Natural killer cell (primary cell): ENCODE results near the gene TMEM174. TPM values are rescaled to one million over a fixed set of nuclear protein-coding genes. Genes with fewer than 3 reads are reported as not detected.

Experiments
- ATAC-seq, 3 donors: fragments of 150-1000 bp in 2 of 3; fragments of 200-7000 bp in 1 of 3; cut with Tn5 transposase; 1 replicate in 1 of 3; 2 replicates in 2 of 3; pipeline ENCODE4 v1.10.0; 2021; ENCODE audit warnings: mild to moderate bottlenecking in 2 of 3, moderate library complexity in 2 of 3
- DNase-seq, 2 donors: peaks; one replicate each; pipeline versions ENCODE4 v3.0.0 to v3.0.0-alpha.2; 2013 to 2021; ENCODE audit warnings: mixed read lengths in 1 of 2
- H3K27ac ChIP-seq: one replicate; pipeline ENCODE4 v1.5.1; 2013; ENCODE audit warnings: mild to moderate bottlenecking, low read length
- H3K27me3 ChIP-seq: one replicate; pipeline ENCODE4 v1.6.1; 2013; ENCODE audit warnings: low read length; ENCODE audit not compliant: control insufficient read depth, insufficient read depth
- H3K36me3 ChIP-seq: one replicate; pipeline ENCODE4 v1.6.1; 2013; ENCODE audit warnings: low read length; ENCODE audit not compliant: control insufficient read depth, insufficient read depth
- H3K4me1 ChIP-seq: one replicate; pipeline ENCODE4 v1.6.1; 2013; ENCODE audit warnings: low read length; ENCODE audit not compliant: control insufficient read depth, insufficient read depth
- H3K4me3 ChIP-seq: one replicate; pipeline ENCODE4 v1.5.1; 2013; ENCODE audit warnings: low read length
- H3K9me3 ChIP-seq: one replicate; pipeline ENCODE4 v1.6.1; 2013; ENCODE audit warnings: low read length; ENCODE audit not compliant: control insufficient read depth, insufficient read depth
- H3K27ac Mint-ChIP-seq, 2 donors: one replicate each; pipeline ENCODE4 v1.8.0; 2022; ENCODE audit warnings: mild to moderate bottlenecking in 2 of 2, mixed read lengths in 2 of 2, moderate library complexity in 1 of 2
- H3K27me3 Mint-ChIP-seq, 2 donors: one replicate each; pipeline ENCODE4 v1.8.0; 2022; ENCODE audit warnings: low read depth in 2 of 2, mixed read lengths in 2 of 2
- H3K36me3 Mint-ChIP-seq: one replicate; pipeline ENCODE4 v1.8.0; 2022; ENCODE audit warnings: mixed read lengths
- H3K4me1 Mint-ChIP-seq, 2 donors: one replicate each; pipeline ENCODE4 v1.8.0; 2022; ENCODE audit warnings: mixed read lengths in 2 of 2
- H3K4me3 Mint-ChIP-seq: one replicate; pipeline ENCODE4 v1.8.0; 2022; ENCODE audit warnings: mild to moderate bottlenecking, moderate library complexity, mixed read lengths
- H3K9me3 Mint-ChIP-seq, 2 donors: one replicate each; pipeline ENCODE4 v1.8.0; 2022; ENCODE audit warnings: mixed read lengths in 2 of 2
- WGBS: methylation state at CpG from one replicate; pipeline ENCODE4 v1.1.7; 2013; ENCODE audit warnings: missing lambda C conversion rate; ENCODE audit not compliant: insufficient coverage; 5-methylcytosine and 5-hydroxymethylcytosine counted together
- intact Hi-C: fragments of 100-400 bp; cut with micrococcal nuclease; formaldehyde crosslinking; loops from one replicate; pipeline ENCODE4 v1.14.2; 2022
- total RNA-seq, 4 donors: library from RNA; stranded (reverse); fragments of 120-200 nt in 1 of 4; gene quantifications; one replicate each; pipeline versions ENCODE4 v1.2.3 to v1.2.4, GENCODE V29; 2013 to 2022
- TF ChIP-seq, protein P1 (sequence below): fragments of 200-600 bp; IDR thresholded peaks from one replicate; pipeline ENCODE4 v1.8.0; 2022; ENCODE audit warnings: antibody characterized with exemption

Gene TMEM174
- total RNA-seq, 3 donors from 2014 or later (not counting 1 experiment from before 2014, with no cell fraction given) = not detected

DNA sequence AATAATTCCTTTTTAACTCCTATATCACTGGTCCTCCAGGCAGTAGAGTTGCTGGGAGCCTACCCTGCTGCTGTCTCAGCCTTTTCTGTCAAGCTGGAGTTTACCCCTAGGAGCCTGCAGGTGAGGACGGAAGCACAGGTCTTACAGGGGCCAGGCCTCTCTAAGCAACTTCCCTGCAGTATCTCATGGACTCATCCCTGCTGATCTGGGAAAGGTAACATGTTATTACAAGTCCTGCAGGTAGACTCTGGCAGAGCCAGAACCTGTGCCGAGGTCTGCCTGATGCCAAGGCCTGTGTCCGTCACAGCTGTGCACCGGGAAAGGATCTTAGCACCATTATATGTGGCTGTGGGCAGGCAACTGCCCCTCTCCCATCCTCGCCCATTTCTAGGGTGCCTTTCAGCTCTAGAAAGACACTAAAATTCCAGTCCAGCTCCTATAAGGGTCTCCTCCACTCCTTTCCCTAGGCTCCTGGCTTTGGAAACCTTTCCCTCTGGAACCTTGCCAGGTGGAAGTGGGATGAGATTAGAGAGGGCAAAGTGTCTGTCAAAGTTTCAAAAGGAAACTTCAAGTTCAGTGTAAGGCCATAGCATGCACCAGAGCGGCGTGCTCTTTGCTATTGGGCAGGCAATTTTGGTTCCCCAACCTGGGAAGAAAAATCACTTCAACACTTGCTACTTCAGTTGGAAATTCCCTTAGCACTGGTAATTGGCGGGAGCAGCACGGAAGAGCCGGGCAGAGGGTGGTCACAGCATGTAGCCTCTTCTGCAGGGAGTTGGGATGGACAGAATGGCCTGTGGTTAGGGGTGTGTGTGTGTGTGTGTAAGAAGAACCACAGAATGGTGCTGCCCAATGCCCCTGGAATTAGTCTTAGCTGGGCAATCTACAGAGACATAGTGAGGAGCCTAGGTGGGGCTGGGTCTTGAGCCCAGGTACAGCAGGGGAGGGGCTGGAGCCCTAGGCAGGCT lies 35.1 kb upstream of the TMEM174 start:
- H3K9me3 Mint-ChIP-seq = no peaks in the 10 kb centered on the region
- peaks cover 13 to 30% of the 10 kb centered on the region in 2 donors for H3K27me3 Mint-ChIP-seq
- no peak for ATAC-seq
- no peaks in the 10 kb centered on the region for H3K36me3 Mint-ChIP-seq
- intact Hi-C loops = no loop called here
- WGBS = 91% methylated on average over 10 of the region's 10 CpGs
- TF ChIP-seq, protein P1, sequence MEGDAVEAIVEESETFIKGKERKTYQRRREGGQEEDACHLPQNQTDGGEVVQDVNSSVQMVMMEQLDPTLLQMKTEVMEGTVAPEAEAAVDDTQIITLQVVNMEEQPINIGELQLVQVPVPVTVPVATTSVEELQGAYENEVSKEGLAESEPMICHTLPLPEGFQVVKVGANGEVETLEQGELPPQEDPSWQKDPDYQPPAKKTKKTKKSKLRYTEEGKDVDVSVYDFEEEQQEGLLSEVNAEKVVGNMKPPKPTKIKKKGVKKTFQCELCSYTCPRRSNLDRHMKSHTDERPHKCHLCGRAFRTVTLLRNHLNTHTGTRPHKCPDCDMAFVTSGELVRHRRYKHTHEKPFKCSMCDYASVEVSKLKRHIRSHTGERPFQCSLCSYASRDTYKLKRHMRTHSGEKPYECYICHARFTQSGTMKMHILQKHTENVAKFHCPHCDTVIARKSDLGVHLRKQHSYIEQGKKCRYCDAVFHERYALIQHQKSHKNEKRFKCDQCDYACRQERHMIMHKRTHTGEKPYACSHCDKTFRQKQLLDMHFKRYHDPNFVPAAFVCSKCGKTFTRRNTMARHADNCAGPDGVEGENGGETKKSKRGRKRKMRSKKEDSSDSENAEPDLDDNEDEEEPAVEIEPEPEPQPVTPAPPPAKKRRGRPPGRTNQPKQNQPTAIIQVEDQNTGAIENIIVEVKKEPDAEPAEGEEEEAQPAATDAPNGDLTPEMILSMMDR = no peak
- no peaks in the 10 kb centered on the region for H3K9me3 ChIP-seq
- H3K4me3 ChIP-seq = no peak overlapping the region
- no peak overlapping the region for H3K27ac Mint-ChIP-seq
- no peak overlapping the region for H3K4me3 Mint-ChIP-seq
- no peak overlapping the region for H3K27ac ChIP-seq
- H3K4me1 Mint-ChIP-seq = peaks cover 0 to 5% of the 10 kb centered on the region in 2 donors
- no peaks in the 10 kb centered on the region for H3K36me3 ChIP-seq
- no peaks in the 10 kb centered on the region for H3K4me1 ChIP-seq
- DNase-seq = no peak
- H3K27me3 ChIP-seq = peaks cover 10% of the 10 kb centered on the region

- intact Hi-C loops = no loop called here
These were observed 33.5 kb upstream of the TMEM174 start for GRCh38 chr5:73139485-73139884.

GRCh38 chr5:73140801-73141200 lies 32.2 kb upstream of the TMEM174 start:
- no peaks in the 10 kb centered on the region for H3K36me3 Mint-ChIP-seq
- no peak overlapping the region for H3K4me3 Mint-ChIP-seq
- Histone ChIP-seq H3K27ac (no peak overlapping the region), H3K9me3 (no peaks in the 10 kb centered on the region), H3K36me3 (no peaks in the 10 kb centered on the region), H3K4me3 (no peak overlapping the region), H3K27me3 (peaks cover 4% of the 10 kb centered on the region), H3K4me1 (no peaks in the 10 kb centered on the region)
- no peak for ATAC-seq
- no peak overlapping the region for H3K27ac Mint-ChIP-seq
- WGBS = 92% methylated on average over 1 of the region's 1 CpG
- TF ChIP-seq, protein P1 = no peak
- intact Hi-C loops = no loop called here
- no peak for DNase-seq
- no peaks in the 10 kb centered on the region for H3K4me1 Mint-ChIP-seq
- H3K27me3 Mint-ChIP-seq = peaks cover 9 to 22% of the 10 kb centered on the region in 2 donors
- no peaks in the 10 kb centered on the region for H3K9me3 Mint-ChIP-seq

More at GRCh38 chr5:73139485-73139884, 33.5 kb upstream of the TMEM174 start:
- H3K9me3 Mint-ChIP-seq = no peaks in the 10 kb centered on the region
- no peaks in the 10 kb centered on the region for H3K9me3 ChIP-seq
- H3K36me3 ChIP-seq = no peaks in the 10 kb centered on the region
- WGBS = 100% methylated on average over 2 of the region's 3 CpGs
- H3K27ac Mint-ChIP-seq = no peak overlapping the region
- H3K4me3 Mint-ChIP-seq = no peak overlapping the region
- ATAC-seq (no peak), DNase-seq (no peak)
- no peaks in the 10 kb centered on the region for H3K36me3 Mint-ChIP-seq
- H3K27me3 ChIP-seq = peaks cover 10% of the 10 kb centered on the region
- TF ChIP-seq, protein P1 = no peak
- H3K4me1 Mint-ChIP-seq = peaks cover 0 to 5% of the 10 kb centered on the region in 2 donors
- H3K4me3 ChIP-seq = no peak overlapping the region
- H3K27ac ChIP-seq = no peak overlapping the region
- H3K27me3 Mint-ChIP-seq = peaks cover 9 to 24% of the 10 kb centered on the region in 2 donors
- no peaks in the 10 kb centered on the region for H3K4me1 ChIP-seq
